ENCODE data around the gene KCNK3.

The KCNK3 gene

GRCh38 chr2:26692897-26693849 is 651 bp downstream of the KCNK3 start:
- DNase-seq: no peak

GRCh38 chr2:26694001-26694400 is 1.5 kb downstream of the KCNK3 start:
- DNase-seq: no peak

DNA sequence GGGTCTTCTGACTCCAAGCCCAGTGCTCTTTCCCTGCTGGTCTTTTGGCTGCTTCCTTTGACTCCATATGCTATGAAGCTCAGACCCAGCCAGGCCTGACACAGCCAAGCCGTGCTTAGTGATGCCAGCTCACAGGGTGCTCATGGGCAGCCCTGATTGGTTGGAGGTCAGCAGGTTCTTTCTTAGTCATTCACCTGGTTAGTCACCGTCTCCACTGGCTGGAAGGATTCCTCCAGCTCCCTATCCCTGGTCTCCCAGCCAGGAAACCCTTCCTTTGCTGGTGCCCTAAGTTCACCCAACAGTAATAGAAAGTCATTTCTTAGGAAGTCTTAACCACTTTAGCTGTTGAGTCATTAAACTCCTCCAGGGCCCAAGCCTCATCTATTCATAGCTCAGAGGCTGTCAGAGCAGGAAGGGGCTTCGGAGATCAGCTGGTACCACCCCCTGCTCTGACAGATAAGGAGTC is 3.9 kb downstream of the KCNK3 start:
- no peak for DNase-seq

DNA sequence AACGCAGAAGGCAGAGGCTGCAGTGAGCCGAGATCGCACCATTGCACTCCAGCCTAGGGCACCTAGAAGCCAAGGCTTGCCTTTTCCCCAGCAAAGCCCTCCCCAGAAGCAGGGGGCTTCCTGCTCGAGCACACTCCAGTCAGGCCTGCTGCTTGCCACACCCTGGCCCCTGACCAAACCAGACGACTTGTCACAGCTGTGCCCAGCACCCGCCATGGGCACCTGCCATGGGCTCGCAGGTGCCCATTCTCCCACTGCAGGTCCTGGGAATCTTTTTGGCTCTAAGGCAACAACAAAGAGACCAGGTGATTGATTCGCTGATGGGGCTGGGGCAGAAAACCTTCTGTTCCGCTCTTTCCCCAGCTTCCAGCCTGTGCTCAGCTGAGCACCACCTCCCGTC is 4.9 kb downstream of the KCNK3 start:
- no peak for DNase-seq

GRCh38 chr2:26699295-26699694 is 6.8 kb downstream of the KCNK3 start:
- DNase-seq: no peak

DNA sequence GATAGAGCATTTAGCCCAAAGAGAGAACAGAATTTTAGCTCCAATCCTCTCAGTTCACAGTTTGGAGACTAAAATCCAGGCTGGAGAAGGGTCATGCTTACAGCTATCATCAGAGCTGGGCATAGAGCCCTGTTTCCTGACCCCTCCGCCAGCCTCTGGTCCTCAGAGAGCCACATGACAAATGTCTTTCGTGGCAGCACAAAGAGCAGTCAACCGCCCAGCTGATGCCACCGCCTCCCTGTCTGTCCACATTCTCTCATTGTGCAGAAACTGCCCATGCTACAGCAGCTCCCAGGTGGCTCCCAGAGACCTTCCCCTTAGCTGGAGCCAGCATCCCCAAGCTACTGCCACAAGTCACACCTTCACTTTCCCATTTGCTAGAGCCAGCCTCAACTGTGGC is 7.6 kb downstream of the KCNK3 start:
- DNase-seq: no peak

DNA sequence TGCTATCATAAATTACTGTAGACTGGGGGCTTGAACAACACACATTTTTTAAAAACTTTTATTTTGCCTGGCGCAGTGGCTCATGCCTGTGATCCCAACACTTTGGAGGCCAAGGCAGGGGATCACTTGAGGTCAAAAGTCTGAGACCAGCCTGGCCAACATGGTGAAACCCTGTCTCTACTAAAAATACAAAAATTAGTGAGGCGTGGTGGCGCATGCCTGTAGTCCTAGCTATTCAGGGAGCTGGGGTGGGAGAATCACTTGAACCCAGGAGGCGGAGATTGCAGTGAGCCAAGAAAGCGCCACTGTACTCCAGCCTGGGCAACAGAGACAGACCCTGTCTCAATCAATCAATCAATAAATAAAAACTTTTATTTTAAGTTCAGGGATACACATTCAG is 9.1 kb downstream of the KCNK3 start:
- DNase-seq: no peak

GRCh38 chr2:26702025-26702424 is 9.5 kb downstream of the KCNK3 start:
- no peak for DNase-seq

GRCh38 chr2:26704441-26704977 is 12.0 kb downstream of the KCNK3 start:
- DNase-seq: no peak

GRCh38 chr2:26705126-26705525 is 12.6 kb downstream of the KCNK3 start:
- DNase-seq: no peak

- DNase-seq: no peak
These were observed 13.6 kb downstream of the KCNK3 start for GRCh38 chr2:26706093-26706492.

DNA sequence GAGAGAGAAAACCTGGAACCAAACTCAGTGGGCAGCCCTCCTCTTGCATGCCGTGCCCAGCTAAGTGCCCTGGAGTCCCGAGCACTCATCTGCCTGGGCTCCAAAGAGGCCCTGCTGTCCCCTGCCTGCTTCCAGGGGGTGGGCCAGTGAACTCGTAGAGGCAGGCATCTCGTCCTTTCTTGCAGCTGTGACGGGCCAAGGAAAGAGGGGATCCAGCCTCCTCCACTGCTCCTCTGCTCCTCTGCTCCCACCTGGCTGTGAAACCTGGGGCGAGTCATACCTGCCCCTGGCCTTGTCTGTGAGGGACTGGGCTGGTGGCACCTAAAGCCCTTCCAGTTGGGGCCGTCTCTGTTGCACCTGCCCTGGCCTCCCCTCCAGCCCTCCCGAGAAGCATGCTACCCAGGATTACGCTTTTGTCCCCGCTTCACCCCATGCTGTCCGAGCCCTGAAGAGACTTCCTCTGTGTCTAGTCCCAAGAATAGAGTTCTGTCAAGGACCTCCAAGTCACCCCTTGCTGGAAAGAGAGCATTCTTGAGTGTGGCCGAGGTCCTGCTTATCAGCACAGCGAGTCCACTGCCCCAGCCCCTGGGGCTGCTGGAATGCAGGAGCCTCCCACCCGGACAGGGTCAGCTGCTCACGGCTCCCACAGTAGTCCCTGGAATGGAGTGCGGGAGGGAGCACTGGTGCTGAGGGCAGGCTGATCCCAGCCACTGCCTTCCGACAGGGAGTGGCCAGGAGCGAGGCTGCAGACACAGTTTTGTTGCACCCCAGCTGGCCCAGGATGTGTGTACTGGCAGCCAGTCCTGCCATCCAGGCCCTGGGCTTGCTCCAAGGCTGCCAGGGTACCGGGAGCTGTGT is 14.3 kb downstream of the KCNK3 start:
- no peak for DNase-seq

GRCh38 chr2:26707747-26708146 is 15.2 kb downstream of the KCNK3 start:
- no peak for DNase-seq

GRCh38 chr2:26708457-26708856 is 15.9 kb downstream of the KCNK3 start:
- no peak for DNase-seq

DNA sequence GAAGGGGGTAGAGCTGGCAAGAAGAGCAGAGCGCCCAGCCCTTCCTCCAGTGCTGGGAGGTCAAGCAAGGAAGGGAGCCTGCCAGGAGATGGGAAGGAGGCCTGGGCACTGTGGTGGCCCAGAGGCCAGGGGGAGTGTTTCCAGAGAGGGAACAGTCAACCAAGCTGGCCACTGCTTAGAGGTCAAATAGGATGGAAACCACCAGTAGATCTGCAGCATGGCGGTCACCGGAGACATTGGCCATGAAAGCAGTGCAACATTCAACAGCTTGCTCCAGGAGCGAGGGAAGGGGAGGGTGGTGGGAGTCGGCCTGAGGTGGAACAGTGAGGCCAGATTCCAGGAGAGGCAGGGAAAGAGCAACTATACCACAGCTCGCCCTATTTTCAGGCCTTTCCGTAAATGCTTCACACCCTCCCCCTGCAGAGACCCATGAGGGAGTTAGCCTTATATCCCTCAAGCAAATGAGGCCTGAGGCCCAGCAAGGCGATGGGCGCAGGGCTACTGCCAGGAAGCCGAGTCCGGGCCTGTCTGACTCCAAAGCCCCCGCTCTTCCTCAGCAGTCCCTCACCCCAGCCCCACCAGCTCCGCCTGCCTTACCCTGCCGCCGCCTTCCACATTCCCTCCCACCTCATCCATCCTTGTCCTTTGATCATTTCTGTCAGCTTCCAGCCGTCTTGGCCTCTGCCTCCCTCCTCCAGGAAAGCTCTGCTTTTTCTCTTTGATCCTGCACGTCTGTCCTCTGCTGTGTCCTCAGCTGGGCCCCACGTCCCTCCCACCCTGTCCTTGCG is 17.0 kb downstream of the KCNK3 start:
- DNase-seq: no peak

DNA sequence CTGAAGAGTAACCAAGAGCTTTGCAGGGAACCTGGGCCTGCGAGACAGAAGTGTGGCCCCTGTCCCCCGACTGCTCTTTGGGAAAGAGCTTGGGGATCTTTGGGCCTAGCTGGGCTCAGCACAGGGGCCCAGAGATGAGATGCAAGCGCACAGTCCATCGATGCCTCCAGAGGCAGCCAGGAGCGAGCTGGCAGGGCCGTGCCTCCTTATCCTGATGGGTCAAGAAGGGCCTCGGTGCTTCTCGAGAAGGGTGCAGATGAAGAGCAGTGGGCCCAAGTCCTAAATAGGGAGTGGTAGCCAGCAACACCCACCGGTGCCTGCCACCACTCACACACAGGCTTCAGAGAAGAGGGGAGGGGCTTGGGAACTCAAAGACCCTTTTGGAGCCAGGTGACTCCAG is 17.6 kb downstream of the KCNK3 start:
- DNase-seq: no peak

- no peak for DNase-seq
These were observed 18.4 kb downstream of the KCNK3 start for GRCh38 chr2:26710743-26711456.

GRCh38 chr2:26711457-26712161 is 19.1 kb downstream of the KCNK3 start:
- DNase-seq: no peak

DNA sequence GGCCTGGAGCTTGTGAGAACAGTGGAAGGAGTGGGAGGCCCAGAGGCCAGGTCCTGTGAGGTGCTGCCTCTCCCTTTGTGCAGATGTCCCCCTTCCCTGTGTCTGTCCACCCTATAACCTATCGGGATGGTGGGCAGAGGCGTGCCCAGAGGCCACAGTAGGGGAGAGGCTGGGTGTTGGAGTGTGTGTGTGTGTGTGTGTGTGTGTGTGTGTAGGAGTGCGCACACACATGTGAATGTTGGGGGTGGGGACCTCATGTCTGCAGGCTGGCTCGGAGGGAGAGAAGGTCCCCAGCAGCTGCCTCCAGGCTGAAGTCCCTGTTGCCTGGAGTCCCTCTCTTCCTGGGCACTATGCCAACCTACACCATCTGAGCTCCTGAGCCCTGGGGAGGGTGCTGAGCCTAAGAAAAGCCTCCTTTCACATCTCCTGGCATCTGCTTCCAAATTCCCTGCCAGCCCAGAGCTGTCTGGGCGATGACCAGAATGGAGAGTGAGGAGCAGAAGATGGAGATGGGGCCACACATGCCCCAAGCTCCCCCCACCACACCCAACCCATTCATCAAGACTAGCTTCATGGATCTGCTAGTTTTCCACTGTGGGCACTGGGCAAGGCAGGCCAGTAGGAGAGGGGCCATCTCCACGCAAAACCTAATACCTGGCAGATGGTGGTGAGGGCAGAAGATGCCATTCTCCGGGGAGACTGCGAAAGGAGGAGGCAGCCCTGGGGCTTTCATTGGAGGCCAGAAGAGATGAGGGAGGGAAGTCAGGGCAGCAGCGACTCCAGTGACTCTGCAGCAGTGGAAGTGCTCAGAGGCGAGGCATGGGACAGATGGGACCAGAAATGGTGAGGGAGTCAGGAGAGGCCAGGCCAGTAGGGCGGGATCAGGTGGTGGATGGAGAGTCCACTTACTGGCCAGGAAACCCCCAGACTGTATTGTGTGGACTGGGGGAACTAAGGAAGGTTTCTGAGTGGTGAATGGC is 20.3 kb downstream of the KCNK3 start:
- peak; percentile 46 for DNase-seq

Measured in NCI-H1436 treated with DMSO at 0.1 percent for 48 hours (cell line).